GM12878 (cell line): Measurements from ENCODE around the gene RBMS3. TPM values are rescaled to one million over a fixed set of nuclear protein-coding genes. Genes with fewer than 3 reads are reported as not detected.

Source experiments
- ATAC-seq: fragments of 200-7000 bp; cut with Tn5 transposase; 3 replicates; pipeline ENCODE4 v1.9.1; 2020; ENCODE audit warnings: mild to moderate bottlenecking, moderate library complexity
- BruUV-seq: library from RNA; stranded (reverse); fragments of 400-500 nt; replicated peaks from 2 replicates; lab custom pipeline; 2021; lab: Mats Ljungman, UMichigan
- CTCF ChIA-PET: fragments of 300-600 bp; sonication (Branson Sonifier 250); formaldehyde crosslinking; extraction: SDS; loops from one replicate; lab custom pipeline; 2021; ENCODE audit warnings: inconsistent platforms; lab: Yijun Ruan, JAX
- POLR2A ChIA-PET: fragments of 350-600 bp; formaldehyde crosslinking; extraction: SDS; loops from one replicate; lab custom pipeline; 2021; ENCODE audit warnings: inconsistent platforms; lab: Charles Lee
- RAD21 ChIA-PET: fragments of 300-600 bp; sonication (Branson Sonifier 250); formaldehyde crosslinking; loops from one replicate; lab custom pipeline; 2023; ENCODE audit warnings: antibody characterized with exemption; ENCODE audit not compliant: unreplicated experiment; lab: Charles Lee
- SMC1A ChIA-PET: fragments of 300-600 bp; sonication (Branson Sonifier 250); formaldehyde crosslinking; loops from one replicate; lab custom pipeline; 2023; ENCODE audit not compliant: unreplicated experiment, uncharacterized antibody; lab: Charles Lee
- DNase-seq: peaks from one replicate; pipeline ENCODE4 v3.0.0-alpha.2; 2011; ENCODE audit warnings: low read depth, low spot score
- FAIRE-seq: peaks from 3 replicates; lab custom pipeline; 2011; peaks lifted over from hg19 to GRCh38; lab: Jason Lieb, UNC
- H2AFZ ChIP-seq: 2 replicates; pipeline ENCODE4 v1.6.0; 2011; ENCODE audit warnings: low read depth, low read length, control low read depth; ENCODE audit not compliant: control insufficient read depth
- H3K27ac ChIP-seq: 2 replicates; pipeline ENCODE4 v1.5.1; 2011; ENCODE audit warnings: control low read depth; ENCODE audit not compliant: control insufficient read depth, insufficient read depth
- H3K27me3 ChIP-seq, 2 experiments: replicated peaks in 1 of 2; 2 replicates each; pipeline versions ENCODE4 v1.6.0 to v1.6.1; 2011; ENCODE audit warnings: low read length in 1 of 2; ENCODE audit not compliant: control insufficient read depth in 2 of 2, insufficient read depth in 2 of 2
- H3K36me3 ChIP-seq, 2 experiments: 2 replicates each; pipeline ENCODE4 v1.5.1; 2011; ENCODE audit warnings: low read length in 1 of 2; ENCODE audit not compliant: control insufficient read depth in 2 of 2, insufficient read depth in 2 of 2
- H3K4me1 ChIP-seq: 2 replicates; pipeline ENCODE4 v1.6.1; 2011; ENCODE audit warnings: mild to moderate bottlenecking, low read length, moderate library complexity, mixed read lengths; ENCODE audit not compliant: control insufficient read depth, insufficient read depth
- H3K4me2 ChIP-seq: 2 replicates; pipeline ENCODE4 v1.6.0; 2011; ENCODE audit warnings: control low read depth; ENCODE audit not compliant: control insufficient read depth, insufficient read depth
- H3K4me3 ChIP-seq: fragments of 200-600 bp; sonication (generic); 2 replicates; pipeline ENCODE4 v1.5.1; 2016
- H3K79me2 ChIP-seq: 2 replicates; pipeline ENCODE4 v1.6.0; 2011; ENCODE audit warnings: low read length; ENCODE audit not compliant: control insufficient read depth, insufficient read depth
- H3K9ac ChIP-seq: 2 replicates; pipeline ENCODE4 v1.8.0; 2011; ENCODE audit warnings: low read length, control low read depth, mixed read lengths; ENCODE audit not compliant: control insufficient read depth, insufficient read depth
- H3K9me3 ChIP-seq: replicated peaks from 3 replicates; pipeline ENCODE4 v1.5.1; 2011; ENCODE audit warnings: mild to moderate bottlenecking, low read length; ENCODE audit not compliant: control insufficient read depth, insufficient read depth
- H4K20me1 ChIP-seq: 2 replicates; pipeline ENCODE4 v1.6.0; 2011; ENCODE audit not compliant: control insufficient read depth, insufficient read depth
- BRCA1 ChIP-seq: IDR thresholded peaks from 2 replicates; pipeline ENCODE4 v1.6.1; 2011; ENCODE audit warnings: low read depth, low read length, improper control_type of control experiment
- DPF2 ChIP-seq: fragments of 450-650 bp; IDR thresholded peaks from 2 replicates; pipeline ENCODE4 v1.6.1; 2017; ENCODE audit warnings: mild to moderate bottlenecking
- NR2F1 ChIP-seq: fragments of 450-650 bp; conservative IDR thresholded peaks from 2 replicates; pipeline ENCODE4 v1.6.1; 2017; ENCODE audit warnings: mild to moderate bottlenecking
- PAX5 ChIP-seq: IDR thresholded peaks from 2 replicates; pipeline ENCODE4 v1.6.1; 2011; ENCODE audit warnings: low read depth, low read length, borderline replicate concordance
- POLR2A ChIP-seq: IDR thresholded peaks from 2 replicates; pipeline ENCODE4 v1.6.1; 2011; ENCODE audit warnings: low read depth, mild to moderate bottlenecking, low read length
- RAD51 ChIP-seq: fragments of 450-650 bp; IDR thresholded peaks from 2 replicates; pipeline ENCODE4 v1.6.1; 2016; ENCODE audit warnings: moderate library complexity, mild to moderate bottlenecking, inconsistent platforms
- STAT3 ChIP-seq: IDR thresholded peaks from 2 replicates; pipeline ENCODE4 v1.6.1; 2011; ENCODE audit warnings: low read depth, low read length, improper control_type of control experiment
- TBL1XR1 ChIP-seq: IDR thresholded peaks from 2 replicates; pipeline ENCODE4 v1.6.1; 2012; ENCODE audit warnings: low read depth, low read length, improper control_type of control experiment
- ZBTB40 ChIP-seq: fragments of 450-650 bp; IDR thresholded peaks from 2 replicates; pipeline ENCODE4 v1.6.1; 2016; ENCODE audit warnings: mild to moderate bottlenecking, moderate library complexity, borderline replicate concordance
- ZZZ3 ChIP-seq: IDR thresholded peaks from 2 replicates; pipeline ENCODE4 v1.6.1; 2011; ENCODE audit warnings: low read depth; ENCODE audit not compliant: control insufficient read depth, insufficient read length
- in situ Hi-C: fragments of 300-500 bp; cut with MboI; formaldehyde crosslinking; loops from 9 replicates; pipeline ENCODE4 v1.14.3; 2018; ENCODE audit warnings: mixed read lengths
- intact Hi-C: fragments of 100-400 bp; cut with micrococcal nuclease; formaldehyde crosslinking; loops from one replicate; pipeline ENCODE4 v1.14.2; 2022; ENCODE audit not compliant: unreplicated experiment
- polyA plus RNA-seq, 11 experiments: library from polyadenylated mRNA; depleted of rRNA in 4 of 11; unstranded in 6 of 11; stranded (reverse) in 5 of 11; fragments of >200 nt; fragmentation: Nextera tagmentation in 4 of 11; fragmentation: Illumina TruSeq in 1 of 11; extraction: Ambion mirVana in 4 of 11; extraction: Trizol in 1 of 11; gene quantifications; 1 replicate in 1 of 11; 2 replicates in 10 of 11; pipeline versions ENCODE4 v1.2.1 to v1.2.3, GENCODE V29; 2011 to 2016; ENCODE audit warnings: inconsistent platforms in 2 of 11, missing spikeins in 2 of 11, low read depth in 1 of 11
- total RNA-seq, 4 experiments: library from RNA; depleted of rRNA in 3 of 4; stranded (reverse); fragments of >200 nt in 3 of 4; fragmentation: Illumina TruSeq in 1 of 4; extraction: Trizol in 1 of 4; gene quantifications; 2 replicates each; pipeline versions ENCODE4 v1.2.1 to v1.2.3, GENCODE V29; 2013 to 2021
- TF ChIP-seq, protein P1 (sequence below): IDR thresholded peaks from 2 replicates; pipeline ENCODE4 v1.6.1; 2012; ENCODE audit warnings: mild to moderate bottlenecking, low read depth, low read length
- TF ChIP-seq, protein P2 (sequence below): IDR thresholded peaks from 2 replicates; pipeline ENCODE4 v1.6.1; 2012; ENCODE audit warnings: low read depth, low read length, improper control_type of control experiment
- TF ChIP-seq, protein P3 (sequence below), 3 experiments: IDR thresholded peaks in 2 of 3; conservative IDR thresholded peaks in 1 of 3; 2 replicates each; pipeline ENCODE4 v1.5.1; 2011; ENCODE audit warnings: low read depth in 3 of 3, low read length in 3 of 3, mild to moderate bottlenecking in 3 of 3, control low read depth in 2 of 3, moderate library complexity in 2 of 3, inconsistent platforms in 1 of 3, mixed read lengths in 1 of 3; ENCODE audit not compliant: control insufficient read depth in 2 of 3, insufficient read depth in 1 of 3; ENCODE audit errors: extremely low read depth in 1 of 3

RBMS3 gene
- total and polyA plus RNA-seq, 10 of the 15 experiments (the other 5 are each of a cell fraction or from before 2014, with no cell fraction given), result 0.79 to 4.7 (median 3.1) TPM

- ChIA-PET SMC1A (interaction anchor here (0.6 to 1.2 kb wide), 3 partner anchors 10 to 330 kb away, joined by 3 to 6 read pairs (median 3); no protein-coding TSS in a partner anchor), RAD21 (no interaction called here), CTCF (interaction anchor here (1.0 to 1.3 kb wide), 2 partner anchors 8 to 20 kb away, joined by 3 read pairs; no protein-coding TSS in a partner anchor), POLR2A (interaction anchor here (0.5 kb wide), 1 partner anchor 1453 kb away, joined by 3 read pairs; no protein-coding TSS in a partner anchor)
- H3K4me1 ChIP-seq, result no peaks in the 10 kb centered on the region
- H3K36me3 ChIP-seq, result no peaks in the 10 kb centered on the region
- no peaks in the 10 kb centered on the region for H4K20me1 ChIP-seq
- no peak for DNase-seq
- no peak for TF ChIP-seq ZZZ3
- TF ChIP-seq, protein P1, sequence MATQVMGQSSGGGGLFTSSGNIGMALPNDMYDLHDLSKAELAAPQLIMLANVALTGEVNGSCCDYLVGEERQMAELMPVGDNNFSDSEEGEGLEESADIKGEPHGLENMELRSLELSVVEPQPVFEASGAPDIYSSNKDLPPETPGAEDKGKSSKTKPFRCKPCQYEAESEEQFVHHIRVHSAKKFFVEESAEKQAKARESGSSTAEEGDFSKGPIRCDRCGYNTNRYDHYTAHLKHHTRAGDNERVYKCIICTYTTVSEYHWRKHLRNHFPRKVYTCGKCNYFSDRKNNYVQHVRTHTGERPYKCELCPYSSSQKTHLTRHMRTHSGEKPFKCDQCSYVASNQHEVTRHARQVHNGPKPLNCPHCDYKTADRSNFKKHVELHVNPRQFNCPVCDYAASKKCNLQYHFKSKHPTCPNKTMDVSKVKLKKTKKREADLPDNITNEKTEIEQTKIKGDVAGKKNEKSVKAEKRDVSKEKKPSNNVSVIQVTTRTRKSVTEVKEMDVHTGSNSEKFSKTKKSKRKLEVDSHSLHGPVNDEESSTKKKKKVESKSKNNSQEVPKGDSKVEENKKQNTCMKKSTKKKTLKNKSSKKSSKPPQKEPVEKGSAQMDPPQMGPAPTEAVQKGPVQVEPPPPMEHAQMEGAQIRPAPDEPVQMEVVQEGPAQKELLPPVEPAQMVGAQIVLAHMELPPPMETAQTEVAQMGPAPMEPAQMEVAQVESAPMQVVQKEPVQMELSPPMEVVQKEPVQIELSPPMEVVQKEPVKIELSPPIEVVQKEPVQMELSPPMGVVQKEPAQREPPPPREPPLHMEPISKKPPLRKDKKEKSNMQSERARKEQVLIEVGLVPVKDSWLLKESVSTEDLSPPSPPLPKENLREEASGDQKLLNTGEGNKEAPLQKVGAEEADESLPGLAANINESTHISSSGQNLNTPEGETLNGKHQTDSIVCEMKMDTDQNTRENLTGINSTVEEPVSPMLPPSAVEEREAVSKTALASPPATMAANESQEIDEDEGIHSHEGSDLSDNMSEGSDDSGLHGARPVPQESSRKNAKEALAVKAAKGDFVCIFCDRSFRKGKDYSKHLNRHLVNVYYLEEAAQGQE, result no peak
- TF ChIP-seq STAT3, result no peak
- TF ChIP-seq ZBTB40, result no peak
- TF ChIP-seq, protein P2, sequence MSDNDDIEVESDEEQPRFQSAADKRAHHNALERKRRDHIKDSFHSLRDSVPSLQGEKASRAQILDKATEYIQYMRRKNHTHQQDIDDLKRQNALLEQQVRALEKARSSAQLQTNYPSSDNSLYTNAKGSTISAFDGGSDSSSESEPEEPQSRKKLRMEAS, result no peak
- no peak for TF ChIP-seq PAX5
- no peak for TF ChIP-seq RAD51
- TF ChIP-seq, protein P3, sequence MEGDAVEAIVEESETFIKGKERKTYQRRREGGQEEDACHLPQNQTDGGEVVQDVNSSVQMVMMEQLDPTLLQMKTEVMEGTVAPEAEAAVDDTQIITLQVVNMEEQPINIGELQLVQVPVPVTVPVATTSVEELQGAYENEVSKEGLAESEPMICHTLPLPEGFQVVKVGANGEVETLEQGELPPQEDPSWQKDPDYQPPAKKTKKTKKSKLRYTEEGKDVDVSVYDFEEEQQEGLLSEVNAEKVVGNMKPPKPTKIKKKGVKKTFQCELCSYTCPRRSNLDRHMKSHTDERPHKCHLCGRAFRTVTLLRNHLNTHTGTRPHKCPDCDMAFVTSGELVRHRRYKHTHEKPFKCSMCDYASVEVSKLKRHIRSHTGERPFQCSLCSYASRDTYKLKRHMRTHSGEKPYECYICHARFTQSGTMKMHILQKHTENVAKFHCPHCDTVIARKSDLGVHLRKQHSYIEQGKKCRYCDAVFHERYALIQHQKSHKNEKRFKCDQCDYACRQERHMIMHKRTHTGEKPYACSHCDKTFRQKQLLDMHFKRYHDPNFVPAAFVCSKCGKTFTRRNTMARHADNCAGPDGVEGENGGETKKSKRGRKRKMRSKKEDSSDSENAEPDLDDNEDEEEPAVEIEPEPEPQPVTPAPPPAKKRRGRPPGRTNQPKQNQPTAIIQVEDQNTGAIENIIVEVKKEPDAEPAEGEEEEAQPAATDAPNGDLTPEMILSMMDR (IDR thresholded peaks at IDR 0.05 in 2 of 3, conservative IDR thresholded peaks at IDR 0.05 in 1 of 3; ENCODE audit: control insufficient read depth in 2 of 3, extremely low read depth in 1 of 3, insufficient read depth in 1 of 3, low read depth in 3 of 3, low read length in 3 of 3), result no peak
- no peak for TF ChIP-seq DPF2
- no peak for TF ChIP-seq POLR2A
- no peak for TF ChIP-seq TBL1XR1
- TF ChIP-seq BRCA1, result no peak
- TF ChIP-seq NR2F1, result no peak
- H3K27me3 ChIP-seq, result no peaks in the 10 kb centered on the region
- ATAC-seq, result no peak
- peaks cover 2% of the 10 kb centered on the region for H3K9me3 ChIP-seq
- in situ Hi-C loops, result no loop called here
- H3K27ac ChIP-seq, result no peak overlapping the region
- BruUV-seq, result no TSS peak
- no peak overlapping the region for H3K4me2 ChIP-seq
- intact Hi-C loops, result no loop called here
- no peak overlapping the region for H3K9ac ChIP-seq
- no peak overlapping the region for H2AFZ ChIP-seq
- FAIRE-seq, result no peak
- H3K4me3 ChIP-seq, result no peak overlapping the region
- H3K79me2 ChIP-seq, result no peaks in the 10 kb centered on the region
Observed at GRCh38 chr3:29379097-29379496, 98.2 kb downstream of the RBMS3 start.
